Measurements from ENCODE around the gene GALNT9. TPM values are rescaled to one million over a fixed set of nuclear protein-coding genes. Genes with fewer than 3 reads are reported as not detected.

The GALNT9 gene
- total and polyA plus RNA-seq, 2 donors (not counting 1 experiment from before 2014, with no cell fraction given), result 0.10 to 2.8 TPM

GRCh38 chr12:132314035-132314434 is 15.4 kb downstream of the GALNT9 start:
- Histone ChIP-seq H3K4me1 (ENCODE audit: control insufficient read depth, extremely low read depth, insufficient read depth, low read length) (no peaks in the 10 kb centered on the region), H3K27ac (ENCODE audit: insufficient read depth, low read length) (no peak overlapping the region), H4K20me1 (ENCODE audit: control insufficient read depth, extremely low read depth, insufficient read depth, low read length) (no peaks in the 10 kb centered on the region), H3K79me2 (ENCODE audit: control insufficient read depth, insufficient read depth, low read length) (no peaks in the 10 kb centered on the region), H3K36me3 (ENCODE audit: control insufficient read depth, insufficient read depth, low read length) (no peaks in the 10 kb centered on the region), H3K4me3 (replicated peaks in 1 of 4; ENCODE audit: control extremely low read depth in 1 of 4, insufficient read depth in 1 of 4, low read depth in 3 of 4, low read length in 4 of 4) (no peak overlapping the region), H2AFZ (ENCODE audit: low read length) (no peak overlapping the region), H3K27me3 (ENCODE audit: control insufficient read depth, insufficient read depth, low read length) (no peaks in the 10 kb centered on the region), H3K9ac (ENCODE audit: insufficient read depth, low read length) (no peak overlapping the region), H3K9me3 (ENCODE audit: control insufficient read depth, insufficient read depth, low read depth, low read length) (no peaks in the 10 kb centered on the region), H3K4me2 (ENCODE audit: extremely low read depth, insufficient read depth, low read length) (no peak overlapping the region)
- no peak for DNase-seq (ENCODE audit: low read depth in 2 of 2)
- TF ChIP-seq, protein P1, sequence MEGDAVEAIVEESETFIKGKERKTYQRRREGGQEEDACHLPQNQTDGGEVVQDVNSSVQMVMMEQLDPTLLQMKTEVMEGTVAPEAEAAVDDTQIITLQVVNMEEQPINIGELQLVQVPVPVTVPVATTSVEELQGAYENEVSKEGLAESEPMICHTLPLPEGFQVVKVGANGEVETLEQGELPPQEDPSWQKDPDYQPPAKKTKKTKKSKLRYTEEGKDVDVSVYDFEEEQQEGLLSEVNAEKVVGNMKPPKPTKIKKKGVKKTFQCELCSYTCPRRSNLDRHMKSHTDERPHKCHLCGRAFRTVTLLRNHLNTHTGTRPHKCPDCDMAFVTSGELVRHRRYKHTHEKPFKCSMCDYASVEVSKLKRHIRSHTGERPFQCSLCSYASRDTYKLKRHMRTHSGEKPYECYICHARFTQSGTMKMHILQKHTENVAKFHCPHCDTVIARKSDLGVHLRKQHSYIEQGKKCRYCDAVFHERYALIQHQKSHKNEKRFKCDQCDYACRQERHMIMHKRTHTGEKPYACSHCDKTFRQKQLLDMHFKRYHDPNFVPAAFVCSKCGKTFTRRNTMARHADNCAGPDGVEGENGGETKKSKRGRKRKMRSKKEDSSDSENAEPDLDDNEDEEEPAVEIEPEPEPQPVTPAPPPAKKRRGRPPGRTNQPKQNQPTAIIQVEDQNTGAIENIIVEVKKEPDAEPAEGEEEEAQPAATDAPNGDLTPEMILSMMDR (conservative IDR thresholded peaks at IDR 0.05 in 1 of 2, IDR thresholded peaks at IDR 0.05 in 1 of 2; ENCODE audit: low read depth in 1 of 2, low read length in 2 of 2), result no peak
- no peak for TF ChIP-seq EZH2 (IDR thresholded peaks at IDR 0.05; ENCODE audit: low read length, missing control alignments)

- no peak for DNase-seq (ENCODE audit: low read depth in 2 of 2)
- no peaks in the 10 kb centered on the region for H3K4me1 ChIP-seq (ENCODE audit: control insufficient read depth, extremely low read depth, insufficient read depth, low read length)
- no peak overlapping the region for H3K4me3 ChIP-seq (replicated peaks in 1 of 4; ENCODE audit: control extremely low read depth in 1 of 4, insufficient read depth in 1 of 4, low read depth in 3 of 4, low read length in 4 of 4)
- H3K4me2 ChIP-seq (ENCODE audit: extremely low read depth, insufficient read depth, low read length), result no peak overlapping the region
- H3K36me3 ChIP-seq (ENCODE audit: control insufficient read depth, insufficient read depth, low read length), result no peaks in the 10 kb centered on the region
- no peaks in the 10 kb centered on the region for H4K20me1 ChIP-seq (ENCODE audit: control insufficient read depth, extremely low read depth, insufficient read depth, low read length)
- H2AFZ ChIP-seq (ENCODE audit: low read length), result no peak overlapping the region
- H3K9ac ChIP-seq (ENCODE audit: insufficient read depth, low read length), result no peak overlapping the region
- H3K27ac ChIP-seq (ENCODE audit: insufficient read depth, low read length), result no peak overlapping the region
- no peaks in the 10 kb centered on the region for H3K9me3 ChIP-seq (ENCODE audit: control insufficient read depth, insufficient read depth, low read depth, low read length)
- no peaks in the 10 kb centered on the region for H3K79me2 ChIP-seq (ENCODE audit: control insufficient read depth, insufficient read depth, low read length)
- H3K27me3 ChIP-seq (ENCODE audit: control insufficient read depth, insufficient read depth, low read length), result no peaks in the 10 kb centered on the region
- TF ChIP-seq, protein P1 (conservative IDR thresholded peaks at IDR 0.05 in 1 of 2, IDR thresholded peaks at IDR 0.05 in 1 of 2; ENCODE audit: low read depth in 1 of 2, low read length in 2 of 2), result no peak
- no peak for TF ChIP-seq EZH2 (IDR thresholded peaks at IDR 0.05; ENCODE audit: low read length, missing control alignments)
Observed at GRCh38 chr12:132313182-132313581, 16.2 kb downstream of the GALNT9 start.

DNA sequence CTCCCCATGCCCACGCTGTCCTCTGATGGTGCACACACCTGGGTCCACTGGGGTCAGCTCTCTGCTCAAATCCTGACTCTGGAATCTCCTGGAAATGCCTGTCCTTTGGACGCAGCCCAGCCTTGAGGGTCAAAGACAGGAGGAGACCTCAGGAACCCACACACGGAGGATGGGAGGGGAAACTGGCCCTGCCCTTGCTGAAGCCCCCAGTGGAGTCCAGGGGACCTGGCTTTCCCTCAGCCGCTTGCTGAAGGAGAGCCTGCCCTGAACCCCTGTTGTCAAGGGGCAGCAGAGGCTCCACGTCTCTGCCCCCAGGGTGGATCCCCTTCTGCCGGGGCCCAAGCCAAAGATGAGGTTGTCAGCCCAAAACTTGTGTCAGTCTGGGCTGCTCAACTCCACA is 16.9 kb downstream of the GALNT9 start:
- no peak for DNase-seq (ENCODE audit: low read depth in 2 of 2)
- Histone ChIP-seq H3K9me3 (ENCODE audit: control insufficient read depth, insufficient read depth, low read depth, low read length) (no peaks in the 10 kb centered on the region), H3K79me2 (ENCODE audit: control insufficient read depth, insufficient read depth, low read length) (no peaks in the 10 kb centered on the region), H3K27me3 (ENCODE audit: control insufficient read depth, insufficient read depth, low read length) (no peaks in the 10 kb centered on the region), H3K27ac (ENCODE audit: insufficient read depth, low read length) (no peak overlapping the region), H2AFZ (ENCODE audit: low read length) (no peak overlapping the region), H3K36me3 (ENCODE audit: control insufficient read depth, insufficient read depth, low read length) (no peaks in the 10 kb centered on the region), H3K4me2 (ENCODE audit: extremely low read depth, insufficient read depth, low read length) (no peak overlapping the region), H3K4me3 (replicated peaks in 1 of 4; ENCODE audit: control extremely low read depth in 1 of 4, insufficient read depth in 1 of 4, low read depth in 3 of 4, low read length in 4 of 4) (no peak overlapping the region), H4K20me1 (ENCODE audit: control insufficient read depth, extremely low read depth, insufficient read depth, low read length) (no peaks in the 10 kb centered on the region), H3K9ac (ENCODE audit: insufficient read depth, low read length) (no peak overlapping the region), H3K4me1 (ENCODE audit: control insufficient read depth, extremely low read depth, insufficient read depth, low read length) (no peaks in the 10 kb centered on the region)
- TF ChIP-seq, protein P1 (conservative IDR thresholded peaks at IDR 0.05 in 1 of 2, IDR thresholded peaks at IDR 0.05 in 1 of 2; ENCODE audit: low read depth in 1 of 2, low read length in 2 of 2), result no peak
- TF ChIP-seq EZH2 (IDR thresholded peaks at IDR 0.05; ENCODE audit: low read length, missing control alignments), result no peak
